Fibroblast of mammary gland (primary cell): ENCODE measurements around the gene EDN2.

Experiments used
- DNase-seq: peaks from one replicate; pipeline ENCODE4 v3.0.0-alpha.2; 2010; ENCODE audit warnings: low read depth
- H3K4me3 ChIP-seq: 2 replicates; pipeline ENCODE4 v1.5.1; 2011; ENCODE audit warnings: low read depth, mild to moderate bottlenecking, low read length, moderate library complexity; ENCODE audit not compliant: control insufficient read depth
- CTCF ChIP-seq: conservative IDR thresholded peaks from 2 replicates; pipeline ENCODE4 v1.5.1; 2011; ENCODE audit warnings: low read depth, low read length, inconsistent platforms; ENCODE audit not compliant: control insufficient read depth, insufficient read depth

The EDN2 gene

GRCh38 chr1:41504114-41505035 lies 19.9 kb upstream of the EDN2 start:
- no peak overlapping the region for H3K4me3 ChIP-seq
- TF ChIP-seq CTCF = no peak
- DNase-seq = peak; percentile 65

GRCh38 chr1:41503538-41504113 lies 19.1 kb upstream of the EDN2 start:
- no peak overlapping the region for H3K4me3 ChIP-seq
- peak; percentile 55 for DNase-seq
- peak; percentile 31 for TF ChIP-seq CTCF

- DNase-seq = no peak
- no peak for TF ChIP-seq CTCF
- no peak overlapping the region for H3K4me3 ChIP-seq
These were observed 18.4 kb upstream of the EDN2 start for GRCh38 chr1:41502912-41503311.

- no peak overlapping the region for H3K4me3 ChIP-seq
- DNase-seq = no peak
- no peak for TF ChIP-seq CTCF
These were observed 17.1 kb upstream of the EDN2 start for GRCh38 chr1:41501581-41501980.

- H3K4me3 ChIP-seq = no peak overlapping the region
- DNase-seq = no peak
- TF ChIP-seq CTCF = no peak
These were observed 16.5 kb upstream of the EDN2 start for GRCh38 chr1:41500781-41501518.

- no peak for DNase-seq
- H3K4me3 ChIP-seq = no peak overlapping the region
- no peak for TF ChIP-seq CTCF
These were observed 15.9 kb upstream of the EDN2 start for GRCh38 chr1:41500378-41500777.
